ENCODE data around the gene LRRC75B. TPM values are rescaled to one million over a fixed set of nuclear protein-coding genes. Genes with fewer than 3 reads are reported as not detected.

The LRRC75B gene
- total and polyA plus RNA-seq, 12 donors: 1.5 to 48.3 (median 5.5) TPM

- no peak overlapping the region for H3K27ac ChIP-seq
- H3K27me3 ChIP-seq: no peaks in the 10 kb centered on the region
- intact Hi-C loops (cut with DNase I): no loop called here
- H3K4me3 ChIP-seq: no peak overlapping the region
- 70 to 84% (median 82%) methylated on average over 3 to 6 of the region's 6 CpGs for WGBS, 4 donors
- no peak for TF ChIP-seq CTCF (IDR thresholded peaks at IDR 0.05)
- no peak for TF ChIP-seq POLR2A (IDR thresholded peaks at IDR 0.05)
- no peak for DNase-seq
- no peaks in the 10 kb centered on the region for H3K9me3 ChIP-seq (replicated peaks in 1 of 3)
- H3K4me1 ChIP-seq (replicated peaks in 1 of 2): peaks cover 6 to 12% of the 10 kb centered on the region in 2 donors
- H3K36me3 ChIP-seq (replicated peaks in 1 of 2): peaks cover 0 to 60% of the 10 kb centered on the region in 2 donors
Observed at GRCh38 chr22:24541681-24542515, 51.0 kb downstream of the LRRC75B start.

- DNase-seq: no peak
- Histone ChIP-seq H3K4me1 (replicated peaks in 1 of 2) (peaks cover 6 to 11% of the 10 kb centered on the region in 2 donors), H3K9me3 (replicated peaks in 1 of 3) (no peaks in the 10 kb centered on the region), H3K4me3 (no peak overlapping the region), H3K36me3 (replicated peaks in 1 of 2) (peaks cover 0 to 51% of the 10 kb centered on the region in 2 donors), H3K27me3 (no peaks in the 10 kb centered on the region), H3K27ac (no peak overlapping the region)
- 93 to 95% (median 95%) methylated on average over 2 of the region's 2 CpGs; no CpG with 5 or more reads in 1 of the 4 donors for WGBS, 4 donors
- intact Hi-C loops (cut with DNase I): no loop called here
- no peak for TF ChIP-seq CTCF (IDR thresholded peaks at IDR 0.05)
Observed at GRCh38 chr22:24540470-24540869, 52.4 kb downstream of the LRRC75B start.

GRCh38 chr22:24536089-24536488 lies 56.8 kb downstream of the LRRC75B start:
- no peak for DNase-seq
- Histone ChIP-seq H3K4me1 (replicated peaks in 1 of 2) (no peaks in the 10 kb centered on the region), H3K4me3 (no peak overlapping the region), H3K27me3 (no peaks in the 10 kb centered on the region), H3K36me3 (replicated peaks in 1 of 2) (peaks cover 0 to 17% of the 10 kb centered on the region in 2 donors), H3K27ac (no peak overlapping the region), H3K9me3 (replicated peaks in 1 of 3) (no peaks in the 10 kb centered on the region)
- 77 to 97% (median 94%) methylated on average over 2 to 3 of the region's 3 CpGs for WGBS, 4 donors
- intact Hi-C loops (cut with DNase I): no loop called here
- no peak for TF ChIP-seq CTCF (IDR thresholded peaks at IDR 0.05)
- no peak for TF ChIP-seq POLR2A (IDR thresholded peaks at IDR 0.05)

Other genes starting within 250 kb of the LRRC75B start
- 10 to 100 TPM in 4 of 9 donors, 1 to 10 TPM in 5; 5.1 to 16.4 (median 6.6) TPM for gene ADORA2A, start 165.5 kb downstream of the LRRC75B start, total RNA-seq
- gene ADORA2A, start 165.5 kb downstream of the LRRC75B start, polyA plus RNA-seq: 1 to 10 TPM; 2.9 to 8.5 (median 3.9) TPM
- 1 to 10 TPM in 2 of 9 donors, under 1 TPM in 6, not detected in 1; 0.11 to 2.2 (median 0.32) TPM for gene UPB1, start 97.7 kb downstream of the LRRC75B start, total RNA-seq
- gene UPB1, start 97.7 kb downstream of the LRRC75B start, polyA plus RNA-seq: under 1 TPM; 0.11 to 0.48 (median 0.34) TPM
- gene GUCD1, start 37.9 kb downstream of the LRRC75B start, total RNA-seq: 100 to 1,000 TPM in 6 of 9 donors, 10 to 100 TPM in 3; 91.2 to 162 (median 114) TPM
- gene GUCD1, start 37.9 kb downstream of the LRRC75B start, polyA plus RNA-seq: 100 to 1,000 TPM in 2 of 3 donors, 10 to 100 TPM in 1; 75.4 to 123 (median 107) TPM
- 100 to 1,000 TPM in 3 of 9 donors, 10 to 100 TPM in 6; 66.4 to 162 (median 78.3) TPM for gene SNRPD3, start 37.1 kb downstream of the LRRC75B start, total RNA-seq
- gene SNRPD3, start 37.1 kb downstream of the LRRC75B start, polyA plus RNA-seq: 100 to 1,000 TPM in 2 of 3 donors, 10 to 100 TPM in 1; 55.7 to 223 (median 126) TPM
- gene GGT1, start 10.1 kb upstream of the LRRC75B start, total RNA-seq: 10 to 100 TPM in 1 of 9 donors, 1 to 10 TPM in 8; 1.2 to 59.8 (median 3.9) TPM
- gene GGT1, start 10.1 kb upstream of the LRRC75B start, polyA plus RNA-seq: 10 to 100 TPM in 1 of 3 donors, 1 to 10 TPM in 1, under 1 TPM in 1; 0.97 to 13.3 (median 9.8) TPM
- not detected for gene PIWIL3, start 181.6 kb upstream of the LRRC75B start, total RNA-seq
- not detected for gene PIWIL3, start 181.6 kb upstream of the LRRC75B start, polyA plus RNA-seq
- 1 to 10 TPM; 1.9 to 6.8 (median 3.6) TPM for gene SGSM1, start 213.1 kb upstream of the LRRC75B start, total RNA-seq
- 1 to 10 TPM; 2.0 to 3.4 (median 3.3) TPM for gene SGSM1, start 213.1 kb upstream of the LRRC75B start, polyA plus RNA-seq

All from adrenal gland (tissue), 12 donors.